Daoy (cell line): ENCODE results near the gene SERTAD1. TPM values are rescaled to one million over a fixed set of nuclear protein-coding genes. Genes with fewer than 3 reads are reported as not detected.
A peak's percentile ranks its signal among the peaks of the same experiment; 100 is the strongest.

Experiments
- DNase-seq: peaks from one replicate; pipeline ENCODE4 v3.0.0-alpha.2; 2015; ENCODE audit warnings: low read depth
- total RNA-seq: library from RNA; depleted of rRNA; stranded (reverse); fragments of >200 nt; shearing (Covaris generic); gene quantifications from 2 replicates; pipeline ENCODE4 v1.2.3, GENCODE V29; 2014

Gene SERTAD1
- total RNA-seq, 1 experiment from 2014 or later = 29.2 TPM

DNA sequence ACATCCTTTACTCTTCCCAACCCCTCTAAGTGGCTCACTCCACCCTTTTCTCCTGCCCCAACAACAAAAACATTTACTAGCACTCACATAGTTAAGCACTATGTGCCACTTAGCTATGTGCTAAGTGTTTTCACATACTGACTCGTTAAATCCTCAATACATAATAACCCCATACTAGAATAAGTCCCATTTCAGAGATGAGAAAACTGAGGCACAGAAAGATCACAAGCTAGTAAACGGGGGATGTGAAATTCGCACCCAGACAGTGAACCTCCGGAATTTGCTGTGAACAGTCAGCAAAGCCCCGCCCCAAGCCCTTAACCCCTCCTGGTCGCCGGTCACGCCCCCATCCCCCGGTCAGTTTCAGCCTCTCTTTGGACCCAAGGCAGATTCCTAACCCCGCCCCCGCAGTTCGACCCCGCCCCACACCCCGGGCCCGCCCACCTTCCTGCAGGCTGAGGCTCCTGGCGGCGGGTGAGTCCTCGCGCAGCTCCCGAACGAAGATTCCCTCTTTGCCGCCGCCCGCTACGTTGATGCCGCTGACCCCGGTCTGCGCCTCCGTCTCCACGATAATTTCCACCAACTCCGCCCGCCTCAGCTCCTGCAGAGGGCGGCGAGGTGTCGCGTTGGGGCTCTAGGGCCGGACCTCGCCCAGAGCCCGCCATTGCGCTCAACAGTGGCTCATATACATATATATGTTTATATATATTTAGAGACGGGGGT is 22.4 kb downstream of the SERTAD1 start:
- peak; percentile 95 for DNase-seq

DNA sequence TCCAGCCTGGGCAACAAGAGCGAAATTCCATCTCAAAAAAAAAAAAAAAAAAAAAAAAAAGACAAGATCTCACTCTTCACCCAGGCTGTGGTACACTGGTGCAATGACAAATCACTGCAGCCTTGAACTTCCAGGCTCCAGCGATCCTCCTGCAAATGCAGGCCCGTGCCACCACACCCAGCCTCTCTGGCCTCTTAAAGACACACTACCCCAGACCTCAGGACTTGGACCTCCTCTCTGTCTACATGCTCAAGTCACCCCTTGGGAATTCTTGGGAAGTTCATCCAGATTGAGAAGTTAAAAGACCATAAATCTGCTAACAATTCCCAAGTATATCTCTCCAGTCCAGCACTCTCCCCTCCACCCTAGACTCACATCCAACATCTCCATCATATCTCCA is 25.2 kb downstream of the SERTAD1 start:
- no peak for DNase-seq

DNA sequence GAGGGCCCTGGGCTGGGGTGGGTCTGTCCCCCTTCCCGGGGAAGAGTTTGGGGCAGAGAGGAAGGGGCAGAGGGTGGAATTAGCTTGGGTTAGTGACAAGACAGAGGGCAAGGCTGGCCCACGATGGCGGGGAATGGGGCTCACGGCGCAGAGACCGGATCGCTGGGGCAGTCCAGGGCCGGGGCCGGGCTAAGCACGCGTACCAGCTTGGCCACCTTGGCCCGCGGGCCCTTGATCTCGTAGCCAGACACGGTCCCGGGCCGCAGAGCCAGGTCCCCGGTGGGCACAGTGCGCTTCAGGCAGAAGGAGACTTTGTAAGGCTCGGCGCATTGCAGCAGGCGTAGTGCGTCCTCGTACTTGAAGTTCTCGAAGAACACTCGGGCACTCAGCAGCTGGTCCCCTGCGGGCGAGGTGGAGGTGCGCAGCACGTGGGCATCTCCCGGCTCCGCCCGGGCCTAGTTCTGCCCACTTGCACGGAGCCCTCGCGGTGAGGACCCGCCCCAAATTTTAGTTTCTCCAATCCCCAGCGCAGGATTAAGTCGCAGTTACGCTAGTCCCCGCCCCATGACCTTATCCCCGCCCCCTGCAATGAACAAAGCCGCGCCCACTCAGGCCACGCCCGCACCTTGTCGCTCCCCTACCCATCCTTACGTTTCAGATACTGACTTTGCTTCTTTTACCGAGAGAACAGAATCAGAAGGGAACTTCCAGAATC is 27.2 kb downstream of the SERTAD1 start:
- DNase-seq = no peak

DNA sequence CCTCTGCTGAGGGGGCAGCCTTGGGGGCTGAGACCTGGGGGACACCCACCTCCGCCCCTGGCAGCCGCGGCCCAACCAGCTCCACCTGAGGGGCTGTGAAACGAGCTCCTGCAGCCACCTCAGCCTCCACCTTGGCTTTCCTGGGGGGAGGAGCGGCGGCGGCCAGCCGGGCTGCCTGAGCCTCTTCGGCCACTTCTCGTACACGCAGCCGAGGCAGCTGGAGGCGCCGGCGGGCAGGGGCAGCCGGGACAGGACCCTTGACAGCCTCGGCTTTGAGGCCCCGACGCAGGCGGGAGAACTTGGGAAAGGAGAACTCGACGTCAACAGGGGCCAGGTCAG is 28.3 kb downstream of the SERTAD1 start:
- no peak for DNase-seq

- no peak for DNase-seq
Observed at GRCh38 chr19:40396886-40397567, 28.8 kb downstream of the SERTAD1 start.

GRCh38 chr19:40395956-40396355 is 29.8 kb downstream of the SERTAD1 start:
- no peak for DNase-seq

- DNase-seq = no peak
Observed at GRCh38 chr19:40394816-40395210, 31.0 kb downstream of the SERTAD1 start.

GRCh38 chr19:40393894-40394815 is 31.6 kb downstream of the SERTAD1 start:
- DNase-seq = no peak

- DNase-seq = peak; percentile 23
Observed at GRCh38 chr19:40392894-40393517, 32.8 kb downstream of the SERTAD1 start.

DNA sequence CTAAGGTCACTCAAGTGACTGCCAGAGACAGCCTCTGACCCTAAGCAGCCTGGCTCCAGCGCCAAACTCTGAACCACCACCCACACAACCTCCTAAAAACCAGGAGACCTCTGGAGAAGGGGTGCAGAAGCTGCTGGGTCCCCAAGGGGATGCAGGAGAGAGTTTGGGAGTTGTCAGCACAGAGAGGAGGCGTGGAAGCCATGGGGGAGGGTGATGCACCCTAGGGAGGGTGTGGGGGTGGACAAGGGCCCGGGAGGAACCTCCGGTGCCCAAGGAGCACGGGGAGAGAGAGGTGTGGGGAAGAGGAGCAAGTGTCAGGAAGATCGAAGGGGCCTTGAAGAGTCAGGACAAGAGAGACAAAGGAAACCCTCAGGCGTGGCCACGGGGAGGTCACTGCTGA is 33.7 kb downstream of the SERTAD1 start:
- no peak for DNase-seq

- no peak for DNase-seq
Observed at GRCh38 chr19:40390084-40390742, 35.6 kb downstream of the SERTAD1 start, which contains the start of gene HIPK4. Gene HIPK4 (minus strand): TSS chr19:40390181. CDS start chr19:40389902, 279 bp downstream.

- DNase-seq = no peak
Observed at GRCh38 chr19:40389404-40390083, 36.2 kb downstream of the SERTAD1 start.

DNA sequence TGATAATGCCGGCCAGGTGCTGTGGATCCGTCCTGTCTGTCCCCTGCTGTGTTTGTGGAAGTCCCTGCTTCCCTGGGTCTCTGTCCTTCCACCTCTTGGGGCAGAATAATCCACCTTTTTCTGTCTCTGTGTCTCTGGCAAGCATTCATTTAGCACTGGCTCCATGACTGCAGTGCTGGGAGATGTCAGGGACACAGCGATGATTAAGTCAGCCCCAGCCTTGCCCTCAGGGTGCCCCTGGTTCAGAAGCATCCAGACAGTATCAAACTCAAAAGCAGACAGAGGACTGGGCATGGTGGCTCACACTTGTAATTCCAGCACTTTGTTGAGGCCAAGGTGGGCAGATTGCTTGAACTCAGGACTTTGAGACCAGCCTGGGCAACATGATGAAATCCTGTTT is 37.3 kb downstream of the SERTAD1 start:
- DNase-seq = no peak

DNA sequence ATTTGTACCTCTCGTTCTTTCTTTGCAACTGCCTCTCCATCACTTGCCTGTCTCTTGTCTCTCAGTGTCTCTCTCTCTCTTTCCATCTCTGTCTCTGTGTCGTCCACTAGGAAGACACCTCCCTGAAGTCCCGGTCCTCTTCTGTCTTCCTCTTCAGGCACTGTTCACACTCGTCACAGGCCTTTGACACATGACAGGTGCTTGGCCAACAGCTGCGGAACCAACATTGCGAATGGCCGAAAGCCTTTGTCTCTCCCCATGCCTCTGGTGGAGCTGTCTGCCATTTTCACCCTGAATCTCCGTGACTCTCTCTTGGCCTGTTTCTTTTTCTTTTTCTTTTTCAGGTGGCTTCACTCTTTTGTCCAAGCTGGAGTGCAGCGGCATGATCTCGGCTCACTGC is 38.6 kb downstream of the SERTAD1 start:
- DNase-seq = no peak

DNA sequence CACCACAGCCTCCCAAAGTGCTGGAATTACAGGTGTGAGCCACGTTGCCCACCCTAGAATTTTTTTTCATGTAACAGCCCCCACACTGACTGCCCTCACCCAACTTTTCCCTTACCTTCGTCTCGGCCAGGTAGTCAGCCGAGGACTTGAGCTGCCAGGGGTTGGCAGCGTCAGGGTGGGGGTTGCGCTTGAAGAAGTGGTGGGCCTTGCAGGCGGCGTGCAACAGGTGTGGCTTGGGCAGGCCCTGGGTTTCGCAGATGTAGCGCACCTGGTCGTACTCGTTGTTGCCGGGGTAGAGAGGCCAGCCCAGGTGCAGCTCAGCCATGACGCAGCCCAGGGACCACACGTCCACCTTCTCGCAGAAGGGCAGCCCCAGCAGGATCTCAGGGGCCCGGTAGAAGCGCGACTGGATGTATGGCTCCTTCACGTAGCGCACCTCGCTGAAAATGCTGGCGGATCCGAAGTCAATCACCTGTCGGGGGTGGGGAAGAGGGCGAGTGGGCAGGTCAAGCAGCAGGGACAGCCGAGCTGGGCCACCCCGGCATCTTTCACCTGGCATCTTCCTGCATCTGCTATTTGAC is 42.0 kb downstream of the SERTAD1 start:
- no peak for DNase-seq

DNA sequence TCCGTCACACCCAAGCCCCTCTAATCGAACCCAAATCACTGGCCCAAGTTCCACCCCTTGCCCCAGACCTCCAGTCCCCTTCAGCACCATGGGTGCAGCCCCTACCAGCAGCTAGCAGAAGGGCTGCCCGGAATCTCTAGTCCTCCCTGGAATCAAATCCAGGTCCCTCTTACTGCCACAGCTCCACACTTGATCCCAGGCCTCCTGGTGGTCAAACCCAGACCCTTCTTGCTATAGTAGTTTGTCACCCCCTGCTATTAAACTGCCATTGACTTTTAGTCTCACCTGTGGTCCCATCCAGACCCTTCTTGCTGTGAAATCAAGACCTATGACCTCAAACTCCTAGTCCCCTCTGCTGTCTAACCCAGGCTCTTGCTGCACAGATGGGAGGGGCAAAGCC is 44.5 kb downstream of the SERTAD1 start:
- DNase-seq = no peak

DNA sequence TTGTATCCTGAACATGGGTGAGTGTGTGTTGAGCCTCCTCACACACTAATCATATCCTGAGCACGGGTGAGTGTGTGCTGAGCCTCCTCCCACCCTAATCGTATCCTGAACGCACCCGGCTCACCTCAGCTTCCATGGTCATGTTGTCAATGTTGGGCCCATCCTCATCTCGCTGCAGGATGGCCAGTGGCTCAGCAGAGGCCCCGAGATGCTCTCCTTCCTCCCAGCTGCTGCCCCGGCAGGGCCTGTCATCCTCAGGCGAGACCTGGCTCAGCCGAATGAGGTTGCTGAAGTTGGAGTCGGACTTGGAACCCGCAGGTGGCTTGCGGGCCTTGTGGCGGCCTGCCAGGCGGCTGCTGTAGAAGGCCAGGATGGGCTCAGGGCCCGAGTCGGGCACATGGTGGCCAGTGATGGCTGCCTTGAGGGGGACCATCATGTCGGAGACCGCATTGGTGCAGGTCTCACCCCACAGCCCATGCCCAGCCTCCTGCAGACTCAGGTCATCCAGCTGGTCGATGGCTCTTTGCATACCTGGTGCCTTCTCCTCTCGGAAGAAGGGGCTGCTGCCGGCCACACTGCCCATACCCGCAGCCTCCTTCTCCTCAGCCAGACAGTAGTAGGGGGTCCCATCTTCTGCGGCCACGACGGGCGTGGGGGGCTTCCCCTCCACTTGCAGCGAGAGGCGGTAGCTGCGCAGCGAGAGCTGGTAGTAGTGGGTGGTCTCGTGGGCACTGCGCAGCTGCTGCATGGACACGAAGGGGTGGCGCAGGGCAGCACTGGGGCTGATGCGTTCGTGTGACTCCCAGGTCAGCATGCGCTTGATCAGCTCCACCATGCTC is 45.4 kb downstream of the SERTAD1 start:
- no peak for DNase-seq

- DNase-seq = no peak
Observed at GRCh38 chr19:40379446-40380198, 46.2 kb downstream of the SERTAD1 start.
